ENCODE data around the gene RNF207.

GRCh38 chr1:6165027-6165426 is 40.9 kb upstream of the RNF207 start:
- TF ChIP-seq POLR2AphosphoS5 (IDR thresholded peaks at IDR 0.05; ENCODE audit: insufficient read depth in 1 of 2, low read depth in 1 of 2) (no peak), POLR2A (IDR thresholded peaks at IDR 0.05) (no peak)
